ENCODE measurements around the gene CCNB3. TPM values are rescaled to one million over a fixed set of nuclear protein-coding genes. Genes with fewer than 3 reads are reported as not detected.

CCNB3 gene
- total and polyA plus RNA-seq, 2 of the 4 experiments (the other 2 are of a cell fraction) = 0.09 to 0.18 TPM

DNA sequence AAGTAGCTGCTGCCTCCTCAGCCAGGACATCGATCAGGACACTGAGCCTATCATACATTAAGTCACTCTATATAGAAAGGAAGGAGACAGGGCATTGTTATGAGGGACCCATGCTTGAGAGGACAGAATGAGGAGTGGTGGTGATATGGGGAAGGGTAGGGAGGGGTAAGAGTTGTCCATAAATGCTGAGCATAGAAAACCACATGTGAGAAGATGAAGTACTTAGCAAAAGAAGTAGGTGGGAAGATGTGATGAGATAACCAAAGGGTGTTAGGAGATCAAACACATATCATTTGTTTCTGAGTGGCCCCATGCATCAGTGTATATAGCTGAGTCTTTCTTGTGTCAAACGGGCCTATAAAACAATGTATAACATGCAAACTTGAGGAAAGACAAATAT lies 182.0 kb downstream of the CCNB3 start:
- POLR2A ChIA-PET (ENCODE audit: unreplicated experiment) = no interaction called here
- Histone ChIP-seq H3K27ac (ENCODE audit: insufficient read depth, low read length) (no peak overlapping the region), H3K9ac (ENCODE audit: low read depth, low read length) (no peak overlapping the region), H3K4me1 (ENCODE audit: control insufficient read depth, insufficient read depth, low read length) (no peaks in the 10 kb centered on the region), H3K56ac (ENCODE audit: extremely low read depth, insufficient read depth, low read length) (no peak overlapping the region), H3K4me3 (ENCODE audit: insufficient read depth, low read depth, low read length) (no peak overlapping the region), H3K14ac (replicated peaks; ENCODE audit: low read depth, low read length) (no peak overlapping the region), H2BK20ac (ENCODE audit: low read depth, low read length) (no peak overlapping the region), H3K27me3 (ENCODE audit: control insufficient read depth, insufficient read depth, low read length) (peaks cover 7% of the 10 kb centered on the region), H4K91ac (ENCODE audit: insufficient read depth, low read depth, low read length) (no peak overlapping the region), H3K18ac (ENCODE audit: low read depth, low read length) (no peak overlapping the region), H3K4ac (ENCODE audit: low read depth, low read length) (no peak overlapping the region), H2AK5ac (ENCODE audit: low read depth, low read length) (no peak overlapping the region), H3K79me1 (ENCODE audit: low read depth in 1 of 2, low read length in 2 of 2) (no peaks in the 10 kb centered on the region), H2BK5ac (ENCODE audit: low read depth, low read length, poor library complexity, severe bottlenecking) (no peak overlapping the region), H2AFZ (replicated peaks; ENCODE audit: low read length, poor library complexity) (no peak overlapping the region), H3K23ac (ENCODE audit: low read depth, low read length) (no peak overlapping the region), H2BK15ac (ENCODE audit: low read depth, low read length) (no peak overlapping the region), H4K8ac (ENCODE audit: low read depth in 2 of 2, low read length in 2 of 2) (no peak overlapping the region), H3K9me1 (ENCODE audit: insufficient read depth, low read length) (no peaks in the 10 kb centered on the region), H3K36me3 (ENCODE audit: control insufficient read depth, insufficient read depth, low read length) (no peaks in the 10 kb centered on the region), H4K20me1 (ENCODE audit: insufficient read depth, low read length) (no peaks in the 10 kb centered on the region), H3K9me3 (ENCODE audit: control insufficient read depth, insufficient read depth, low read length) (no peaks in the 10 kb centered on the region), H4K5ac (ENCODE audit: low read depth, low read length) (no peak overlapping the region), H2AK9ac (replicated peaks; ENCODE audit: low read depth, low read length, poor library complexity) (no peak overlapping the region), H2BK120ac (ENCODE audit: low read depth, low read length) (no peak overlapping the region), H3K4me2 (ENCODE audit: low read depth, low read length) (no peak overlapping the region)
- dilution Hi-C loops (cut with HindIII; ENCODE audit: low sequenced_read_pairs, unreplicated experiment) (no loop called here), in situ Hi-C loops (cut with MboI; ENCODE audit: low sequenced_read_pairs) (no loop called here), intact Hi-C loops (cut with micrococcal nuclease) (no loop called here)
- no CpG with 5 or more reads among the region's 2 CpGs for WGBS, 2 experiments (ENCODE audit: extremely low coverage in 2 of 2, insufficient read length in 1 of 2)
- no peak for DNase-seq
- CTCF ChIA-PET = no interaction called here
- no peak for ATAC-seq (ENCODE audit: low read depth)
- BruUV-seq (replicated peaks) = no TSS peak
- no peak for TF ChIP-seq POLR2A (IDR thresholded peaks at IDR 0.05; ENCODE audit: low read depth, low read length)
- no peak for TF ChIP-seq CEBPB (IDR thresholded peaks at IDR 0.05; ENCODE audit: low read depth, low read length)
- TF ChIP-seq CHD1 (IDR thresholded peaks at IDR 0.05; ENCODE audit: low read depth, low read length) = no peak
- no peak for TF ChIP-seq SMC3 (IDR thresholded peaks at IDR 0.05; ENCODE audit: low read depth, low read length)
- TF ChIP-seq RFX5 (IDR thresholded peaks at IDR 0.05; ENCODE audit: low read depth, low read length) = no peak
- TF ChIP-seq RCOR1 (IDR thresholded peaks at IDR 0.05; ENCODE audit: insufficient replicate concordance, low read length) = no peak
- TF ChIP-seq, protein P1, sequence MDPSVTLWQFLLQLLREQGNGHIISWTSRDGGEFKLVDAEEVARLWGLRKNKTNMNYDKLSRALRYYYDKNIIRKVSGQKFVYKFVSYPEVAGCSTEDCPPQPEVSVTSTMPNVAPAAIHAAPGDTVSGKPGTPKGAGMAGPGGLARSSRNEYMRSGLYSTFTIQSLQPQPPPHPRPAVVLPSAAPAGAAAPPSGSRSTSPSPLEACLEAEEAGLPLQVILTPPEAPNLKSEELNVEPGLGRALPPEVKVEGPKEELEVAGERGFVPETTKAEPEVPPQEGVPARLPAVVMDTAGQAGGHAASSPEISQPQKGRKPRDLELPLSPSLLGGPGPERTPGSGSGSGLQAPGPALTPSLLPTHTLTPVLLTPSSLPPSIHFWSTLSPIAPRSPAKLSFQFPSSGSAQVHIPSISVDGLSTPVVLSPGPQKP (IDR thresholded peaks at IDR 0.05; ENCODE audit: borderline replicate concordance, low read depth, low read length) = no peak
- TF ChIP-seq MAZ (IDR thresholded peaks at IDR 0.05; ENCODE audit: borderline replicate concordance, low read depth, low read length) = no peak
- TF ChIP-seq RAD21 (IDR thresholded peaks at IDR 0.05; ENCODE audit: low read length) = no peak
- TF ChIP-seq NFE2L2 (IDR thresholded peaks at IDR 0.05; ENCODE audit: low read depth, low read length) = no peak
- TF ChIP-seq MAFK (IDR thresholded peaks at IDR 0.05; ENCODE audit: low read depth, low read length) = no peak
- TF ChIP-seq FOS (IDR thresholded peaks at IDR 0.05; ENCODE audit: low read depth, low read length) = no peak
- TF ChIP-seq, protein P2, sequence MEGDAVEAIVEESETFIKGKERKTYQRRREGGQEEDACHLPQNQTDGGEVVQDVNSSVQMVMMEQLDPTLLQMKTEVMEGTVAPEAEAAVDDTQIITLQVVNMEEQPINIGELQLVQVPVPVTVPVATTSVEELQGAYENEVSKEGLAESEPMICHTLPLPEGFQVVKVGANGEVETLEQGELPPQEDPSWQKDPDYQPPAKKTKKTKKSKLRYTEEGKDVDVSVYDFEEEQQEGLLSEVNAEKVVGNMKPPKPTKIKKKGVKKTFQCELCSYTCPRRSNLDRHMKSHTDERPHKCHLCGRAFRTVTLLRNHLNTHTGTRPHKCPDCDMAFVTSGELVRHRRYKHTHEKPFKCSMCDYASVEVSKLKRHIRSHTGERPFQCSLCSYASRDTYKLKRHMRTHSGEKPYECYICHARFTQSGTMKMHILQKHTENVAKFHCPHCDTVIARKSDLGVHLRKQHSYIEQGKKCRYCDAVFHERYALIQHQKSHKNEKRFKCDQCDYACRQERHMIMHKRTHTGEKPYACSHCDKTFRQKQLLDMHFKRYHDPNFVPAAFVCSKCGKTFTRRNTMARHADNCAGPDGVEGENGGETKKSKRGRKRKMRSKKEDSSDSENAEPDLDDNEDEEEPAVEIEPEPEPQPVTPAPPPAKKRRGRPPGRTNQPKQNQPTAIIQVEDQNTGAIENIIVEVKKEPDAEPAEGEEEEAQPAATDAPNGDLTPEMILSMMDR (conservative IDR thresholded peaks at IDR 0.05; ENCODE audit: low read depth, low read length) = no peak
- TF ChIP-seq MXI1 (IDR thresholded peaks at IDR 0.05; ENCODE audit: borderline replicate concordance, low read depth, low read length) = no peak
- no peak for TF ChIP-seq BHLHE40 (IDR thresholded peaks at IDR 0.05; ENCODE audit: low read depth, low read length)
- TF ChIP-seq, protein P3, sequence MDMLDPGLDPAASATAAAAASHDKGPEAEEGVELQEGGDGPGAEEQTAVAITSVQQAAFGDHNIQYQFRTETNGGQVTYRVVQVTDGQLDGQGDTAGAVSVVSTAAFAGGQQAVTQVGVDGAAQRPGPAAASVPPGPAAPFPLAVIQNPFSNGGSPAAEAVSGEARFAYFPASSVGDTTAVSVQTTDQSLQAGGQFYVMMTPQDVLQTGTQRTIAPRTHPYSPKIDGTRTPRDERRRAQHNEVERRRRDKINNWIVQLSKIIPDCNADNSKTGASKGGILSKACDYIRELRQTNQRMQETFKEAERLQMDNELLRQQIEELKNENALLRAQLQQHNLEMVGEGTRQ (IDR thresholded peaks at IDR 0.05; ENCODE audit: low read depth, low read length) = no peak
